Osteoblast (primary cell): Measurements from ENCODE around the gene BIN1. TPM values are rescaled to one million over a fixed set of nuclear protein-coding genes. Genes with fewer than 3 reads are reported as not detected.

Experiments used
- DNase-seq: peaks from one replicate; pipeline ENCODE4 v3.0.0; 2011; ENCODE audit warnings: low spot score, mixed read lengths; ENCODE audit not compliant: insufficient read length; ENCODE audit errors: missing footprints
- H2AFZ ChIP-seq: 2 replicates; pipeline ENCODE4 v1.6.0; 2011; ENCODE audit warnings: mild to moderate bottlenecking, low read length
- H3K27ac ChIP-seq: 2 replicates; pipeline ENCODE4 v1.5.1; 2011; ENCODE audit warnings: mild to moderate bottlenecking, low read depth, low read length, moderate library complexity
- H3K27me3 ChIP-seq: 2 replicates; pipeline ENCODE4 v1.6.0; 2012; ENCODE audit warnings: mild to moderate bottlenecking, control low read depth, inconsistent platforms, low read length, moderate library complexity; ENCODE audit not compliant: insufficient read depth
- H3K36me3 ChIP-seq: 2 replicates; pipeline ENCODE4 v1.5.1; 2011; ENCODE audit warnings: mild to moderate bottlenecking, low read length, control low read depth, moderate library complexity; ENCODE audit not compliant: insufficient read depth
- H3K4me1 ChIP-seq: 2 replicates; pipeline ENCODE4 v1.5.1; 2011; ENCODE audit warnings: mild to moderate bottlenecking, low read length, control low read depth, moderate library complexity; ENCODE audit not compliant: insufficient read depth
- H3K4me2 ChIP-seq: 2 replicates; pipeline ENCODE4 v1.6.0; 2011; ENCODE audit warnings: mild to moderate bottlenecking, low read length; ENCODE audit not compliant: insufficient read depth
- H3K4me3 ChIP-seq: fragments of 200-600 bp; sonication (generic); 3 replicates; pipeline ENCODE4 v1.5.1; 2012; ENCODE audit warnings: mild to moderate bottlenecking, low read length, inconsistent platforms; ENCODE audit not compliant: insufficient read depth
- H3K79me2 ChIP-seq: 2 replicates; pipeline ENCODE4 v1.6.0; 2012; ENCODE audit warnings: mild to moderate bottlenecking, low read length, control low read depth, inconsistent platforms; ENCODE audit not compliant: insufficient read depth
- H3K9me3 ChIP-seq: 2 replicates; pipeline ENCODE4 v1.5.1; 2011; ENCODE audit warnings: low read depth, low read length, control low read depth
- H4K20me1 ChIP-seq: 2 replicates; pipeline ENCODE4 v1.6.0; 2012; ENCODE audit warnings: mild to moderate bottlenecking, low read length, control low read depth; ENCODE audit not compliant: insufficient read depth
- total RNA-seq: library from RNA; depleted of rRNA; stranded (reverse); fragments of >200 nt; gene quantifications from 2 replicates; pipeline ENCODE4 v1.2.3, GENCODE V29; 2012
- TF ChIP-seq, protein P1 (sequence below): IDR thresholded peaks from 2 replicates; pipeline ENCODE4 v1.5.1; 2011; ENCODE audit warnings: mild to moderate bottlenecking, low read depth, low read length, moderate library complexity; ENCODE audit errors: extremely low read depth

BIN1 gene
- total RNA-seq, 1 donor, result 85.4 TPM

DNA sequence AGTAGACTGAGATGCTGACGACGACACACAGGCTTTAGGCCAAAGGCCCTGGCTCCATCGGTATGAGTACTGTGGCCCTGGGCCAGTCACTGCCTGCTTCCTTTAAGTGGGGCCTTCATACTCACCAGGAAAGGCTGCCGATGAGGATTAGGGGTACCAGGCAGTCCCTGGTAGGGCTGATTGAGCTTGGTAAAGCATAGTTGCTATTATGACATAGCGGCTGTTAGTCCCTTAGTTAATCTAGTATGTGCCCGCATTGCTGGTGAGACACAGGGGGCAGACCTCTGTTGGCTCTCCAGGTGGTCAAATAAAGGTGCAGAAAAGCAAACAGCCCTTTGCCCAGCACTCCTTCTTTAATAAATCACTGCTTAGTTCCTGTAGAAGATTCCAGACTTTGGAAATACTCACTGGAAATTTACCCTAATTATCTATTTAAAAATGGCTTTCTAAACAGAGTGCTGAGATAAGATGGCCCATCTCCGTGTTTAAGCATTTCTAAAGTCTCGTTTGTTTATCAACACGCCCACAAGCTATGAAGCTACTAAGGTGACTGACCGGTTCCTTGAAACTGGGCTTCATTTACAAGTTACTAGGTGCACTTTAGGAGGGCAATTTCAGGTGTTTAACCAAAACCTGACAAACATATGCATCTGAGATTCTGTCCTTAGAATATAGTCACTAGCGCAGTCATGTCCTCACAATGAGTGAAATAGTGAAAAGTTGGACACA, 8.7 kb upstream of the BIN1 start:
- Histone ChIP-seq H2AFZ (no peak overlapping the region), H3K9me3 (no peaks in the 10 kb centered on the region), H4K20me1 (no peaks in the 10 kb centered on the region), H3K4me2 (no peak overlapping the region), H3K4me3 (no peak overlapping the region), H3K27me3 (peaks cover 6% of the 10 kb centered on the region), H3K79me2 (no peaks in the 10 kb centered on the region), H3K4me1 (no peaks in the 10 kb centered on the region), H3K36me3 (no peaks in the 10 kb centered on the region), H3K27ac (no peak overlapping the region)
- DNase-seq, result peak; percentile 32
- TF ChIP-seq, protein P1, sequence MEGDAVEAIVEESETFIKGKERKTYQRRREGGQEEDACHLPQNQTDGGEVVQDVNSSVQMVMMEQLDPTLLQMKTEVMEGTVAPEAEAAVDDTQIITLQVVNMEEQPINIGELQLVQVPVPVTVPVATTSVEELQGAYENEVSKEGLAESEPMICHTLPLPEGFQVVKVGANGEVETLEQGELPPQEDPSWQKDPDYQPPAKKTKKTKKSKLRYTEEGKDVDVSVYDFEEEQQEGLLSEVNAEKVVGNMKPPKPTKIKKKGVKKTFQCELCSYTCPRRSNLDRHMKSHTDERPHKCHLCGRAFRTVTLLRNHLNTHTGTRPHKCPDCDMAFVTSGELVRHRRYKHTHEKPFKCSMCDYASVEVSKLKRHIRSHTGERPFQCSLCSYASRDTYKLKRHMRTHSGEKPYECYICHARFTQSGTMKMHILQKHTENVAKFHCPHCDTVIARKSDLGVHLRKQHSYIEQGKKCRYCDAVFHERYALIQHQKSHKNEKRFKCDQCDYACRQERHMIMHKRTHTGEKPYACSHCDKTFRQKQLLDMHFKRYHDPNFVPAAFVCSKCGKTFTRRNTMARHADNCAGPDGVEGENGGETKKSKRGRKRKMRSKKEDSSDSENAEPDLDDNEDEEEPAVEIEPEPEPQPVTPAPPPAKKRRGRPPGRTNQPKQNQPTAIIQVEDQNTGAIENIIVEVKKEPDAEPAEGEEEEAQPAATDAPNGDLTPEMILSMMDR, result no peak

DNA sequence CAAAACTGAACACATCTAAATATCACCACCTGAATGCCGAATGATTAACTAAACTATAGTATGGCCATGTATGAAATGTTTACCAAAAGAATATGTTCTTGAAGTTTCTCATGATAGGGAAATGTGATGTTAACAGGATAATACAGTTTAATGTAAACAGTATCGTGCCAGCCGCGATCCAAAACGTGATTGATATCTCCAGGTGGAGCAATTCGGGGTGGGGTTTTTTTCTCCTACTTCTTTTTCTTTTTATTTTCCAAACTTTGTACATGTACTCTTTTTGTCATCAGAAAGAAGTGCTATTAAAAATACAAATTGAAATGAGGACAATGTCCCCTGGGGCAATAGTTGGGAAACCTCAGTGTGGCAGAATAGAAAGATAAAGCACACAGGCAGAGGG, 4.0 kb upstream of the BIN1 start:
- TF ChIP-seq, protein P1, result no peak
- no peak overlapping the region for H3K27ac ChIP-seq
- no peaks in the 10 kb centered on the region for H4K20me1 ChIP-seq
- no peaks in the 10 kb centered on the region for H3K9me3 ChIP-seq
- no peaks in the 10 kb centered on the region for H3K36me3 ChIP-seq
- peaks cover 6% of the 10 kb centered on the region for H3K27me3 ChIP-seq
- H3K4me2 ChIP-seq, result no peak overlapping the region
- no peak for DNase-seq
- no peak overlapping the region for H2AFZ ChIP-seq
- peaks cover 7% of the 10 kb centered on the region for H3K79me2 ChIP-seq
- H3K4me3 ChIP-seq, result no peak overlapping the region
- H3K4me1 ChIP-seq, result peaks cover 12% of the 10 kb centered on the region

DNA sequence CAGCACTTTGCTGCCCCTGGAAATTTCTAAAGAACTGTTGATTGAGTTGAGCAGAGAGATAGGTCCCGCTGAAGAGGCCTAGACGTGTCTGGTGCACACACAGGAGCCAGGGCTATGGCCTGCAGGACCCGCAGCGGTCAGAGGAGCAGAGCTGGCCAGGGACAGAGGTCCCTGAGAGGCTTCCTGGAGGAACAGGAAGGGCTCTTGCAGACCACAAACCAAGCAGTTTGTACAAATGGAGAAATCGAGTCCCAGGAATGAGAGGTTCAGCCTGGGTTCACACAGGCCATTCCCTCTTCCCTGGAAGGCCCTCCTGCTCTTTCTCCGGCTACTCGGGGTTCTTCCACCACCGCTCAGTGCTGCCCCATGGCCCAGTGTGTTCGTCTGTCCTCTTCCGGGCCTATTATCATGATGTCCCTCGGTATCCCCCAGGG, 1.2 kb upstream of the BIN1 start:
- H2AFZ ChIP-seq, result peak overlapping the region; percentile 87
- TF ChIP-seq, protein P1, result no peak

DNA sequence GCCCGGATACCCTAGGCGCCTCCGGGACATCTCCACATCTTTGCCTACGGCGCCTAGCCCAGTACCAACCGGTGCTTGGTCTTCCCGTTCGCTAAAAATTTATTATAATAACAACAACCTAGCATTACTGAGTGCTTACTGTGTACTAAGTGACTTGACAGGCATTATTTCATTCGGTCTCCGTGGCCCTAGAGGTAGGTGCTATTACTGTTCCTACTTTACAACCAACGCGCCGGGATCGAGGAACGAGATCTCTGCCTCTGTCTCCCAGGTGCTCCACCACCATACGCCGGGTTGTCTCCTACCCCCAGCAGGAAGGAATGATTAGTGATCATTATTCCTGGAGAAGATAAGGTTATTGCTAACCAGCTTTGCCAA, 657 bp upstream of the BIN1 start:
- Histone ChIP-seq H3K9me3 (no peaks in the 10 kb centered on the region), H3K4me1 (peaks cover 21% of the 10 kb centered on the region), H3K27ac (peak overlapping the region; percentile 80), H3K4me3 (peak overlapping the region; percentile 90), H3K36me3 (no peaks in the 10 kb centered on the region), H4K20me1 (peaks cover 21% of the 10 kb centered on the region), H3K27me3 (no peaks in the 10 kb centered on the region), H3K79me2 (peaks cover 40% of the 10 kb centered on the region), H3K4me2 (peak overlapping the region; percentile 86), H2AFZ (peak overlapping the region; percentile 87)
- no peak for DNase-seq
- TF ChIP-seq, protein P1, result no peak

More for the DNA sequence above, 1.2 kb upstream of the BIN1 start:
- H3K4me2 ChIP-seq, result peak overlapping the region; percentile 86
- peaks cover 16% of the 10 kb centered on the region for H4K20me1 ChIP-seq
- no peaks in the 10 kb centered on the region for H3K9me3 ChIP-seq
- peaks cover 35% of the 10 kb centered on the region for H3K79me2 ChIP-seq
- no peaks in the 10 kb centered on the region for H3K36me3 ChIP-seq
- H3K27ac ChIP-seq, result no peak overlapping the region
- peaks cover 21% of the 10 kb centered on the region for H3K4me1 ChIP-seq
- H3K4me3 ChIP-seq, result no peak overlapping the region
- H3K27me3 ChIP-seq, result no peaks in the 10 kb centered on the region
- DNase-seq, result no peak
